Measurements from ENCODE around the gene PPP2R2B. TPM values are rescaled to one million over a fixed set of nuclear protein-coding genes. Genes with fewer than 3 reads are reported as not detected.
A peak's percentile ranks its signal among the peaks of the same experiment; 100 is the strongest.

The PPP2R2B gene
- total RNA-seq, 2 donors from 2014 or later, result 6.9 to 12.1 TPM

GRCh38 chr5:146644831-146645230 is 233.7 kb downstream of the PPP2R2B start:
- no peak for DNase-seq
- H3K27me3 Mint-ChIP-seq, result no peaks in the 10 kb centered on the region
- peaks cover 4% of the 10 kb centered on the region for H3K36me3 Mint-ChIP-seq (ENCODE audit: low read depth)
- peaks cover 2% of the 10 kb centered on the region for H3K4me1 Mint-ChIP-seq
- H3K27ac Mint-ChIP-seq, result no peak overlapping the region
- no peak overlapping the region for H3K4me3 Mint-ChIP-seq
- no peak for ATAC-seq
- H3K9me3 ChIP-seq (ENCODE audit: control insufficient read depth, low read length, poor library complexity, severe bottlenecking), result no peaks in the 10 kb centered on the region

- no peak for ATAC-seq
- H3K27me3 Mint-ChIP-seq, result no peaks in the 10 kb centered on the region
- no peak overlapping the region for H3K27ac Mint-ChIP-seq
- no peaks in the 10 kb centered on the region for H3K9me3 ChIP-seq (ENCODE audit: control insufficient read depth, low read length, poor library complexity, severe bottlenecking)
- H3K4me3 Mint-ChIP-seq, result no peak overlapping the region
- no peak for DNase-seq
- H3K4me1 Mint-ChIP-seq, result peaks cover 2% of the 10 kb centered on the region
- H3K36me3 Mint-ChIP-seq (ENCODE audit: low read depth), result peaks cover 2% of the 10 kb centered on the region
Observed at GRCh38 chr5:146643776-146644175, 234.8 kb downstream of the PPP2R2B start.

GRCh38 chr5:146642410-146642809 is 236.1 kb downstream of the PPP2R2B start:
- H3K4me3 Mint-ChIP-seq, result no peak overlapping the region
- H3K27me3 Mint-ChIP-seq, result no peaks in the 10 kb centered on the region
- peaks cover 5% of the 10 kb centered on the region for H3K36me3 Mint-ChIP-seq (ENCODE audit: low read depth)
- H3K9me3 ChIP-seq (ENCODE audit: control insufficient read depth, low read length, poor library complexity, severe bottlenecking), result no peaks in the 10 kb centered on the region
- DNase-seq, result no peak
- H3K4me1 Mint-ChIP-seq, result peaks cover 2% of the 10 kb centered on the region
- no peak overlapping the region for H3K27ac Mint-ChIP-seq
- no peak for ATAC-seq

- H3K9me3 ChIP-seq (ENCODE audit: control insufficient read depth, low read length, poor library complexity, severe bottlenecking), result no peaks in the 10 kb centered on the region
- DNase-seq, result no peak
- Mint-ChIP-seq H3K27ac (peak overlapping the region; percentile 39), H3K4me3 (no peak overlapping the region), H3K36me3 (ENCODE audit: low read depth) (peaks cover 7% of the 10 kb centered on the region), H3K4me1 (peaks cover 2% of the 10 kb centered on the region), H3K27me3 (no peaks in the 10 kb centered on the region)
- ATAC-seq, result no peak
Observed at GRCh38 chr5:146641941-146642340, 236.6 kb downstream of the PPP2R2B start.

- H3K27me3 Mint-ChIP-seq, result no peaks in the 10 kb centered on the region
- H3K9me3 ChIP-seq (ENCODE audit: control insufficient read depth, low read length, poor library complexity, severe bottlenecking), result no peaks in the 10 kb centered on the region
- no peak overlapping the region for H3K4me3 Mint-ChIP-seq
- DNase-seq (no peak), ATAC-seq (no peak)
- H3K27ac Mint-ChIP-seq, result no peak overlapping the region
- H3K4me1 Mint-ChIP-seq, result peaks cover 4% of the 10 kb centered on the region
- H3K36me3 Mint-ChIP-seq (ENCODE audit: low read depth), result peaks cover 15% of the 10 kb centered on the region
Observed at GRCh38 chr5:146640285-146640896, 238.2 kb downstream of the PPP2R2B start.

GRCh38 chr5:146635443-146635842 is 243.1 kb downstream of the PPP2R2B start:
- peaks cover 2% of the 10 kb centered on the region for H3K4me1 Mint-ChIP-seq
- DNase-seq (no peak), ATAC-seq (no peak)
- H3K27me3 Mint-ChIP-seq, result no peaks in the 10 kb centered on the region
- H3K36me3 Mint-ChIP-seq (ENCODE audit: low read depth), result peaks cover 23% of the 10 kb centered on the region
- H3K9me3 ChIP-seq (ENCODE audit: control insufficient read depth, low read length, poor library complexity, severe bottlenecking), result no peaks in the 10 kb centered on the region
- no peak overlapping the region for H3K27ac Mint-ChIP-seq
- no peak overlapping the region for H3K4me3 Mint-ChIP-seq

- DNase-seq (no peak), ATAC-seq (no peak)
- no peak overlapping the region for H3K27ac Mint-ChIP-seq
- no peaks in the 10 kb centered on the region for H3K27me3 Mint-ChIP-seq
- H3K9me3 ChIP-seq (ENCODE audit: control insufficient read depth, low read length, poor library complexity, severe bottlenecking), result no peaks in the 10 kb centered on the region
- H3K36me3 Mint-ChIP-seq (ENCODE audit: low read depth), result peaks cover 28% of the 10 kb centered on the region
- peaks cover 2% of the 10 kb centered on the region for H3K4me1 Mint-ChIP-seq
- no peak overlapping the region for H3K4me3 Mint-ChIP-seq
Observed at GRCh38 chr5:146633323-146633764, 245.2 kb downstream of the PPP2R2B start.

GRCh38 chr5:146632620-146633322 is 245.8 kb downstream of the PPP2R2B start:
- H3K27ac Mint-ChIP-seq, result no peak overlapping the region
- ATAC-seq (no peak), DNase-seq (no peak)
- H3K4me3 Mint-ChIP-seq, result no peak overlapping the region
- no peaks in the 10 kb centered on the region for H3K9me3 ChIP-seq (ENCODE audit: control insufficient read depth, low read length, poor library complexity, severe bottlenecking)
- no peaks in the 10 kb centered on the region for H3K27me3 Mint-ChIP-seq
- peaks cover 27% of the 10 kb centered on the region for H3K36me3 Mint-ChIP-seq (ENCODE audit: low read depth)
- peaks cover 2% of the 10 kb centered on the region for H3K4me1 Mint-ChIP-seq

GRCh38 chr5:146630472-146630871 is 248.1 kb downstream of the PPP2R2B start:
- H3K9me3 ChIP-seq (ENCODE audit: control insufficient read depth, low read length, poor library complexity, severe bottlenecking), result no peaks in the 10 kb centered on the region
- no peak for ATAC-seq
- peaks cover 14% of the 10 kb centered on the region for H3K36me3 Mint-ChIP-seq (ENCODE audit: low read depth)
- H3K4me3 Mint-ChIP-seq, result no peak overlapping the region
- DNase-seq, result no peak
- H3K27ac Mint-ChIP-seq, result no peak overlapping the region
- H3K4me1 Mint-ChIP-seq, result no peaks in the 10 kb centered on the region
- H3K27me3 Mint-ChIP-seq, result no peaks in the 10 kb centered on the region

GRCh38 chr5:146628950-146629349 is 249.6 kb downstream of the PPP2R2B start:
- Mint-ChIP-seq H3K27me3 (no peaks in the 10 kb centered on the region), H3K4me1 (no peaks in the 10 kb centered on the region), H3K36me3 (ENCODE audit: low read depth) (peaks cover 13% of the 10 kb centered on the region), H3K27ac (no peak overlapping the region), H3K4me3 (no peak overlapping the region)
- H3K9me3 ChIP-seq (ENCODE audit: control insufficient read depth, low read length, poor library complexity, severe bottlenecking), result no peaks in the 10 kb centered on the region
- ATAC-seq (no peak), DNase-seq (no peak)

- Mint-ChIP-seq H3K4me3 (no peak overlapping the region), H3K27me3 (no peaks in the 10 kb centered on the region), H3K36me3 (ENCODE audit: low read depth) (peaks cover 9% of the 10 kb centered on the region), H3K4me1 (no peaks in the 10 kb centered on the region), H3K27ac (no peak overlapping the region)
- ATAC-seq (no peak), DNase-seq (no peak)
- no peaks in the 10 kb centered on the region for H3K9me3 ChIP-seq (ENCODE audit: control insufficient read depth, low read length, poor library complexity, severe bottlenecking)
Observed at GRCh38 chr5:146626936-146627335, 251.6 kb downstream of the PPP2R2B start.

- H3K27me3 Mint-ChIP-seq, result no peaks in the 10 kb centered on the region
- no peak for ATAC-seq
- no peaks in the 10 kb centered on the region for H3K9me3 ChIP-seq (ENCODE audit: control insufficient read depth, low read length, poor library complexity, severe bottlenecking)
- H3K4me3 Mint-ChIP-seq, result no peak overlapping the region
- H3K4me1 Mint-ChIP-seq, result no peaks in the 10 kb centered on the region
- no peak for DNase-seq
- no peak overlapping the region for H3K27ac Mint-ChIP-seq
- H3K36me3 Mint-ChIP-seq (ENCODE audit: low read depth), result peaks cover 3% of the 10 kb centered on the region
Observed at GRCh38 chr5:146624179-146624578, 254.4 kb downstream of the PPP2R2B start.

- Mint-ChIP-seq H3K36me3 (ENCODE audit: low read depth) (no peaks in the 10 kb centered on the region), H3K27ac (no peak overlapping the region), H3K4me3 (no peak overlapping the region), H3K4me1 (no peaks in the 10 kb centered on the region), H3K27me3 (no peaks in the 10 kb centered on the region)
- DNase-seq, result no peak
- ATAC-seq, result no peak
- H3K9me3 ChIP-seq (ENCODE audit: control insufficient read depth, low read length, poor library complexity, severe bottlenecking), result no peaks in the 10 kb centered on the region
Observed at GRCh38 chr5:146623666-146624065, 254.9 kb downstream of the PPP2R2B start.

GRCh38 chr5:146623009-146623408 is 255.5 kb downstream of the PPP2R2B start:
- no peaks in the 10 kb centered on the region for H3K9me3 ChIP-seq (ENCODE audit: control insufficient read depth, low read length, poor library complexity, severe bottlenecking)
- Mint-ChIP-seq H3K4me1 (no peaks in the 10 kb centered on the region), H3K27me3 (no peaks in the 10 kb centered on the region), H3K4me3 (no peak overlapping the region), H3K36me3 (ENCODE audit: low read depth) (no peaks in the 10 kb centered on the region), H3K27ac (no peak overlapping the region)
- DNase-seq (no peak), ATAC-seq (no peak)
